CD4-positive, alpha-beta T cell treated with Interleukin-17A for 1 hour (primary cell): ENCODE data around the gene RSRC2.
A peak's percentile ranks its signal among the peaks of the same experiment; 100 is the strongest.
"Not testable (repeated sequence)": the region's sequence is repeated elsewhere in the genome, so short reads cannot be mapped to it uniquely, and the experiment has no call there.

Experiments used
- DNase-seq: peaks from one replicate; pipeline ENCODE4 v3.0.0-alpha.2; 2020

RSRC2 gene

DNA sequence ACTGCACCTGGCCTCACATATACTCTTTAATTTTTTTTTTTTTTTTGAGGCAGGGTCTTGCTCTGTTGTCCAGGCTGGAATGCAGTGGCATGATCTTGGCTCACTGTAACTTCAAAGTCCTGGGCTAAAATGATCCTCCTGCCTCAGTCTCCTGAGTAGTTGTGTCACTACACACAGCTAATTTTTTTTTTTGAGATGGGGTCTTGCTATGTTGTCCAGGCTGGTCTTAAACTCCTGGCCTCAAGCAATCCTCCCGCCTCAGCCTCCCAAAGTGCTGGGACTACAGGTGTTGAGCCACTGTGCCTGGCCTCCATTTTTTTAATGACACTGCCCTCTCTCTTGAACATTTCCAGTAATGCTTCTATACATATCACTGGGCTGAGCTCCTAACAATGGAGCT, 42.4 kb downstream of the RSRC2 start:
- DNase-seq = not testable (repeated sequence)

DNA sequence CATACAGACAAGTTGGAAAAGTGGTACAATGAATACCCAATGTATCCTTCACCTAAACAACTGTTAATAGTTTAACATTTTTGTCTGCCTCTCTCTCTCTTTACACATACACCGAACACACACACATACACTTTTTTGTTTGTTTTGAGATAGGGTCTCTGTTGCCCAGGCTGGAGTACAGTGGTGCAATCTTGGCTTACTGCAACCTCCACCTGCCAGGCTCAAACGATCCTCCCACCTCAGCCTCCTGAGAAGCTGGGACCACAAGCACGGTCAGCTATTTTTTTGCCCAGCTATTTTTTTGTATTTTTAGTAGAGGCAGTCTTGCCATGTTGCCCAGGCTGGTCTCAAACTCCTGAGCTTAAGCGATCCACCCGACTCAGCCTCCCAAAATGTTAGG, 42.8 kb downstream of the RSRC2 start:
- no peak for DNase-seq

DNA sequence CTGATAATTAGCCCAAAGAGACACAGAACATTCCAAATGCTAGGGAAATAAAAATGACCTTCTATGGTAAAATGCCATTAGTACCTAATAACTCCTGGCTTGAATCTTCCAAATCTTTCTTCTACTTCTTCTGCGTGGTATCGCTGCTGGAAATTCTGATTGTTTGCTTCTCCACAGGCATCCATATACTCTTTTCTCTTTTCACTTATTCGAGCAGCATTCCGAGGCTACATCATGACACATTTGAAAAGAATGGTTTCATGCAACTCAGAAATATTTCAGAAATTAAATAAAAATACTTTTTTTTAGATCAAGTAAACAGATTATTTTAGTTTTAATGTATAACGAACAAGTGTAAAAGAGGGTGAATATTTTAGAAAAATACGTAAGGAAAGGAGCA, 44.9 kb downstream of the RSRC2 start:
- DNase-seq = no peak

DNA sequence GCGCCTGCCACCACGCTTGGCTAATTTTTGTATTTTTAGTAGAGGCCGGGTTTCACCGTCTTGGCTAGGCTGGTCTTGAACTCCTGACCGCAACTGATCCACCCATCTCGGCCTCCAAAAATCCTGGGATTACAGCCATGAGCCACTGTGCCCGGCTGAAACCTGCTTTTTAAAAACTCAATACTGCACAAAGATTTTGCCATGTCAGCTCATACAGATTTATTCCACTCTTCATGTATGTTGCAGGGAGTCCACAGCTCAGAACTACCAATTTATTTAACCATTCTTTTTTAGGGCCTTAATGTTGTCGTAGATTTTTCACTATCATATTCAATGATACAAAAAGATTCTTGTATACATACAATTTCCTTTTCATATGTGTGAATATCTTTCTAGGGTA, 46.0 kb downstream of the RSRC2 start:
- no peak for DNase-seq

DNA sequence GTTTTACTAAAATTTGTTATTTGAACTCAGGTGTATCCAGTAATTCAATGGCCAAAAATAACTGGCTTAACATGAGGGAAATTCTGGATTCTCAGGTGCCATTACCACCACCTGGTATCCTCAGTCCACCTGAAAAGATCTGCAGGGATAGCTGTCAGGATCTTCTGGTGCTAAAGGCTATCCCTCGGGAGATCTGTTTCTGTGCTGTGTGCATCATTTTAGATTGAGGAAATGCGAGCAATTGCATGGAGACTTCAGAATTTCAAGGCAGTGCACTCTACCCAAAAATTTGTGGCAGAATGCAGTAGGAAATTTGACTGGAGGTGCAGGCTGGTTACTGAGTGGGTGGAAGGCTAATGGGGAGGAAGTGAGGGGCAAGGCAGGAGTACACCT, 52.4 kb downstream of the RSRC2 start:
- DNase-seq = no peak

DNA sequence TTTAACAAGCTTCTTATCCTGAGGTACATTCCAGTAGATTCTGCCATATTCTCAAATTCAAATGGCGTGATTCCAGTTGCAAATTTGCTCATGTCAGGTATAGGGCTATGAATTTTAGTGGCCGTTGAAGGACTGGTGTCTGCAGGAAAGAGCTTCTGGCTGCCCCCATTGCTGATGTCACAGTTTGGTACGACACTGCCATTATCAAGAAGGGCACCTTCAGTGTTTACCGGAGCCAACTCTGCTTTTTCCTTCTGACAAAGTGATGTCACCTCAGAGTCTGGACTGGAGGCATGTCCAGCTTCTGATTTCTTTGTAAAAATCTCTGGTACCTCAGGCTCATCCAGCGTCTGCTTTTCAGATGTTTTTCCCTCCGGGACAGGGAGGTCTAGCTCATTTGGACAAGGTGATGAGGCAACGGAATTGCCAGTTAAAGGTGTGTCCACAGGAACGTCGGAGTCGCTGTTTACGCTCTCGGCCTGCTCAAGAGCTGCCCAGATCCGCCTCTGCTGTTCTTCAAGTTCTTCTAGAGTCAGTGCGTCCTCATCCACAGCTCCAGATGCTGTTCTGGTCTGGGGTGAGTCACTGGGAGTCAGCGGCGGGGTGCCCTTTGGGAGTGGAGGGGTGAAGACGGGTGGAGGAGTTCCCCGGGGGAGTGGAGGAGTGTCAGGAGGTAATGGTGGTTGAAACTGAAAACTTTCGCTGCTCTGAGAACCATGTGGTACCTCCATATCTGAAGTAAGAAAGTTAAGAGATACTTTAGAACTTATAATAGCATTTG, 53.0 kb downstream of the RSRC2 start:
- DNase-seq = no peak

DNA sequence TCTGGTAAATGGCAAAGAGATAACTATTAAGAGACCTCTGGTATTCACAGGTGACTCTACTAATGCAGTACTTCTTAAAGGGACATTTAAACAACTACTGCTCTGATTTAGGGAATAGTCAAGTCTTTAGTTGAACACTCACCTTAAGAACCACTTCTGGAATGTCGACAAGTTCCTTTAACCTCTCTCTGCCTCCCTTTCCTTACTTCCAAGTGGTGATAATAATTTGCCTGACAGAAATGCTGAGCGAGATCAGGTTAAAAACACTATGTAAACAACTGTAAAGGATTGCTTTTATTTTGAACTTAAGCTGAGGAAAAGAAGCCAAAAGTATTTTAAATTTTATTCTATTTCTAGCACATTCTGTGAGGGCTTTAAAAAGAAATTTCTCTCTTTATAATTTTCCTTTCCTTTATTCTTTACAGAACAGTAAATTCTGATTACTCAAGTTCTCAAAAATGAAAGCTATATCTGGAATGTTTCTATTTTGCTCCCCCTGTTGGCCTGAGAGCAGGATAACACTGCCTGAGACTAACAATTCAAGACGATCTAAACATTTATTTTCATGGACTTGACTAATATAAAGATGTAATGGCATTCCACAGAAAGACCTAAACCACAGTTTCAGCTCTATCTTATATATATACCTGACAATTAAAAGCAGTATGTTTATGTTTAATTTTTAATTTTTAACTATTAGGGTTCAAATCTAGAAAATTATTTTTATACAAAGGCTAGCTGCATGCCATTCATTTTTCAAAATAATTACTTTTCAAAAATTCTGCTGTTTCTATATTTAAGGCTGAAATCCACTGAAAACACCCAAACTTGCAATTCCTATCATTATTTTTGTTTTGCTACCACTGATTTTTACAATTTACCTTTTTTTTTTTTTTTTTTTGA, 55.2 kb downstream of the RSRC2 start:
- peak; percentile 77 for DNase-seq

DNA sequence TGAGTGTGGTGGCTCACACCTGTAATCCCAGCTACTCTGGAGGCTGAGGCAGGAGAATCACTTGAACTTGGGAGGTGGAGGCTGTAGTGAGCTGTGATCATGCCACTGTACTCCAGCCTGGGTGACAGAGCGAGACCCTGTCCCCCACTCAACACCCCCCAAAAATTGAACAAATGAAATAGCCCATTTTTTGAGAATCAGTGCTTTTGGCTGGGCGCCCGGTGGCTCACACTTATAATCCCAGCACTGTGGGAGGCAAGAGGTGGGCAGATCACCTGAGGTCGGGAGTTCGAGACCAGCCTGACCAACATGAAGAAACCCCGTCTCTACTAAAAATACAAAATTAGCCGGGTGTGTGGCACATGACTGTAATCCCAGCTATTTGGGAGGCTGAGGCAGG, 56.2 kb downstream of the RSRC2 start:
- DNase-seq = not testable (repeated sequence)

DNA sequence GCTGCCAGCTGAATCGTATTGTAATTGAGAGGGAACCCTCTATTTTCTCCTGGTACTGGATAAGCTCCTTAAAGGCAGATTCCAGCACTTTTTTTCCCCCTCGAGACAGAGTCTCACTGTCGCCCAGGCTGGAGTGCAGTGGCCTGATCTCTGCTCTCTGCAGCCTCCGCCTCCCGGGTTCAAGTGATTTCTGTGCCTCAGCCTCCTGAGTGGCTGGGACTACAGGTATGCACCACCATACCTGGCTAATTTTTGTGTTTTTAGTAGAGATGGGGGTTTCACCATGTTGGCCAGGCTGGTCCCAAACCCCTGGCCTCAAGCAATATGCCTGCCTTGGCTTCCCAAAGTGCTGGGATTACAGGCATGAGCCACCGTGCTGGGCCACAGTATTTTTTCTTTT, 56.9 kb downstream of the RSRC2 start:
- DNase-seq = not testable (repeated sequence)

DNA sequence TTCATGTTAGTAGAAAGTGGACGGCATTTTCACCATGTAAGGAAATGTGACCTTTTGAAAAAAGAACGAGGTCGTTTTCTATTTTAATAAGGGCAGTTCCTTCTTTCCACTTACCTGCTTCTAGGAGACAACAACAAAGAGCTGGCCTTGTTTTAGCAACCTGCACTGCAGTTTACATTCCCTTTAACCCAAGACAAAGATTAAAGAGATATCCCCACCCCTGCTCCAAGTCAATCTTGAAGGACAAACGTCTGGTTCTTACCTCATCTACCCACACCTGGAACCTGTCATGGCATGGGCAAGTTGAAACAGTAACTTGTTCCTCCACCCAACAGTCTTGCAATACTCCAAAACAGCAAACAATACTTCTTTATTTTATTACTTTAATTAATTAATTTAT, 58.8 kb downstream of the RSRC2 start:
- DNase-seq = no peak

DNA sequence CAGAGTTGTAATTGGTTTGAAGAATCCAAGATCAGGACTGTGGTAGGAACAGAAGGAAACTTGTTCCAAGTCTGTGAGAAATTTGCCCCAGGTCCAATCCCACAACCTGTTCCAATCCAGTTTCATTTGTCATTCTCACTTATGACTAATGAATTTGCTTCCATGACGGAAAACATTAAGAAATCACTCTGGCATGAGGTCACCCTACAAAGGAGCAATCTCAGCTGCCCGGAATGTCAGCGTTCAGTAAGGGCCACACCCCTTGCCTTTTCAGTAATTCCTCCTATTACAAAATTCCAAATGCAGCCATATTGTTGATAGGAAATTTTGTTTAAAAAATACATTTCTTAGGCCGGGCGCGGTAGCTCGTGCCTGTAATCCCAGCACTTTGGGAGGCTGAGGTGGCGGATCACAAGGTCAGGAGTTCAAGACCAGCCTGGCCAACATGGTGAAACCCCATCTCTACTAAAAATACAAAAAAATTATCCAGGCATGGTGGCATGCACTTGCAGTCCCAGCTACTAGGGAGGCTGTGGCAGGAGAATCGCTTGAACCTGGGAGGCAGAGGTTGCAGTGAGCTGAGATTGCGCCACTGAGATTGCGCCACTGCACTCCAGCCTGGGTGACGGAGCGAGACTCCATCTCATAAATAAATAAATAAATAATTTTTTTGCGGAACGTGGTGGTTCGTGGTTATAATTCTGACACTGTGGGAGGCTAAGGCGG, 62.3 kb downstream of the RSRC2 start:
- DNase-seq = not testable (repeated sequence)

DNA sequence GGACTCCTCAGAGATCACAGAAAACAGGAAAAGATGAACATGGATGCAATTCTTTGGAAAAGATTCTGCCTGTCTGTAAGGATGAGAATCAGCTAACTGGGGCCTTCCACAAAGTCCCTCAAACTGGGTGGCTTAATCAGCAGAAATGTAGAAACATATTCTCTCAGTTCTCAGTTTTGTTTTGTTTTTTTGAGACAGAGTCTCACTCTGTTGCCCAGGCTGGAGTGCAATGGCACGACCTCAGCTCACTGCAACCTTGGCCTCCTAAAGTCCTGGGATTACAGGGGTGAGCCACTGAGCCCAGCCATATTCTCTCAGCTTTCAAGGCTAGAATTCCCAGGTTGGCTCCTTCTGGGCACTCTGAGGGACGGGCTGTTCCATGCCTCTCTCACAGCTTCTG, 66.1 kb downstream of the RSRC2 start:
- DNase-seq = no peak

DNA sequence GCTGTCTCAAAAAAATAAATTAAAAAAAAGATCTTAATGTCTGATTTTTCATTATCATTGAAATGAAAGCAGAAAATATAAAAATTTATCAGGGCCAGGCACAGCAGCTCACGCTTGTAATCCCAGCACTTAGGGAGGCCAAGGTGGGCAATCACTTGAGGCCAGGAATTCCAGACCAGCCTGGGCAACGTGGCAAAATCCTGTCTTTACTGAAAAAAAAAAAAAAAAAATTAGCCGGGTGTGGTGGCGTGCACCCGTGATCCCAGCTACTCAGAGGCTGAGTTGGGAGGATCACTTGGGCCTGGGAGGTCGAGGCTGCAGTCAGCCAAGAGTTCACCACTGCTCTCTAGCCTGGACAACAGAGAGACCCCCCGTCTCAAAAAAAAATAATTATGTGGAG, 66.7 kb downstream of the RSRC2 start:
- no peak for DNase-seq

DNA sequence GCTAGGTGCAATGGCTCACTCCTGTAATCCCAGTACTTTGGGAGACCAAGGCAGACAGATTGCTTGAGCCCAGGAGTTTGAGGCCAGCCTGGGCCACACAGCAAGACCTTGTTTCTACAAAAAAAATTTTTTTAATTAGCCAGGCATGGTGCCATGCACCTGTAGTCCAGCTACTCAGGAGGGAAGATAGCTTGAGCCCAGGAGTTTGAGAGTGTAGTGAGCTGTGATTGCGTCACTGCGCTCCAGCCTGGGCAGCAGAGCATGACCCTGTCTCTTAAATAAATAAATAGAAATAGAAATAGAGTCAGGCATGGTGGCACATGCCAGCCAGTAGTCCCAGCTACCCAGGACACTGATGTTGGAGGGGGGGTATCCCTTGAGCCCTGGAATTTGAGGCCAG, 67.5 kb downstream of the RSRC2 start:
- DNase-seq = no peak

DNA sequence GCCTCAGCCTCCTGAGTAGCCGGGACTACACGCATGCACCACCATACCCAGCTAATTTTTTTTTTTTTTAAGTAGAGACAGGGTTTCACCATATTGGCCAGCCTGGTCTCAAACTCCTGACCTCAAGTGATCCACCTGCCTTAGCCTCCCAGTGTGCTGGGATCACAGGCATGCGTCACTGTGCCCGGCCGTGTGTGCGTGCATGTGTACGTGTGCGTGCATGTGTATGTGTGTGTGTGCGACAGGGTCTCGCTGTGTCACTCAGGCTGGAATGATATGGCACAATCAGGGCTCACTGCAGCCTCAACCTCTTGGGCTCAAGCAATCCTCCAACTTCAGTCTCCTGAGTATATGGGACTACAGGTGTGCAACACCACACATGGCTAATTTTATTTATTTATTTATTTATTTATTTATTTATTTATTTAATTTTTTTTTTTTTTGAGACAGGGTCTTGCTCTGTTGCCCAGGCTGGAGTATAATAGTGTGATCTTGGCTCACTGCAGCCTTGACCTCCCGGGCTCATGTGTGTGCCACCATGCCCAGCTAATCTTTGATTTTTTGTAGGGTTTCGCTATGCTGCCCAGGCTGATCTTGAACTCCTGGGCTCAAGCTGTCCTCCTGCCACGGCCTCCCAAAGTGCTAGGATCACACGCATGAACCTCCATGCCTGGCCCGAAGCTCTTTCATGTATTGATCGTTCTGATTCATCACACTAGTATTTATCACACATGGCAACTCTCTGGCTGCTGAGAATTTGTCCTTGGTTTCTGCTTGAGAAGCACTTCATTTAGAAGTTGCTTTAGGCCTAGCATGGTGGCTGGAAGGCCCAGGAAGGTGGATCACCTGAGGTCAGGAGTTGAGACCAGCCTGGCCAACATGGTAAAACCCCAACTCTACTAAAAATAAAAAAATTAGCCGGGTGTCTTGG, 68.4 kb downstream of the RSRC2 start:
- DNase-seq = no peak

DNA sequence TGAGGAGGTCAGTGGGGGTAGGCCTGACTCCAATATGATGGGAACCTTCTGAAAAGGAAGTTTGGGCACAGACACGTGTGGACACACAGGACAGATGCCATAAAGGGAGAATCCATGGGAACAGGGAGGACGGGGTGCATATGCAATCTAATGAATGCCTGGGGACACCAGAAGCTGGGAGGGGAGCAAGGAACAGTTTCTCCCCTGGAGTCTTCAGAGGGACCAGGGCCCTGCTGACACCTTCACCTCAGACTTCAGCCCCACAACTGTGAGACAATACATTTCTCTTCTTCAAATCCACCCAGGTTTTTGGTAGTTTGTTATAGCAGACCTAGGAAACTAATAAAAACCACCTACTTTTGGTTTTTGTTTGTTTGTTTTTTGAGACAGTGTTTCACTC, 69.1 kb downstream of the RSRC2 start:
- no peak for DNase-seq

DNA sequence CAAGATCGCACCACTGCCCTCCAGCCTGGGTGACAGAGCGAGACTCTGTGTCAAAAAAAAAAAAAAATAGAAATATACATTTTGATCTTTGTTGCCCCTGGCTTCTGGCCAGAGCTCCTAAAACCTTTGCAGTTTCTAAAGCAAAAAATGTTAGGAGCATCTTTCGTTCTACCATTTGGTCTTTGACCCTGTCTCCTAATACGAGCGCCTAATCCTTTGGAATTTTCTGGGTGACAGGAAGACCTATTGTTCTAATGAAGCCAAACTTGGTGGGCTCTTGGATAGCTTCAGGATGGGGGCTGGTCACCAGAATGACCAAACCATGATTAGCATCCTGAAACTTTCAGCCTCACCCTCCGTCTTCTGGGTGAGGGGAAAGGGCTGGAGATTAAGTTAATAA, 72.0 kb downstream of the RSRC2 start:
- no peak for DNase-seq

DNA sequence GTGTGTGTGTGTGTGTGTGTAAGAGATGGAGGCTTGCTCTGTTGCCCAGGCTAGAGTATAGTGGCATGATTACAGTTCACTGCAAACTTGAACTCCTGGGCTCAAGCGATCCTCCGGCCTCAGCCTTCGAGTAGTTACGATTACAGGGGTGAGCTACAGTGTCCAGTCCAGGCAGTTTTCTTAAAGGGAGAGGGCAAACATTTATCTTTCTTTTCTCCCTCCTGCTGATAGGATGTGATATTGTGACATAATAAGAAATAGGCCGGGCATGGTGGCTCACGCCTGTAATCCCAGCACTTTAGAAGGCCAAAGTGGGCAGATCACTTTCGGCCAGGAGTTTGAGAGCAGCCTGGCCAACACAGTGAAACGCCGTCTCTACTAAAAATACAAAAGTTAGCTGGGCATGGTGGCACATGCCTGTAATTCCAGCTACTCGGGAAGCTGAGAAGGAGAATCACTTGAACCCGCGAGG, 72.5 kb downstream of the RSRC2 start:
- no peak for DNase-seq
